Activated CD8-positive, alpha-beta memory T cell treated with anti-CD3 and anti-CD28 coated beads, Interleukin-2, amount 50 U/mL, for 48 hours (primary cell): ENCODE results near the gene TUBA1B.

Experiments
- DNase-seq: peaks from one replicate; pipeline ENCODE4 v3.0.0-alpha.2; 2020

Gene TUBA1B

GRCh38 chr12:49089821-49090773 is 41.1 kb downstream of the TUBA1B start:
- peak; percentile 74 for DNase-seq

GRCh38 chr12:49088932-49089330 is 42.3 kb downstream of the TUBA1B start:
- no peak for DNase-seq

- peak; percentile 84 for DNase-seq
Measured at GRCh38 chr12:49088150-49088931, 42.9 kb downstream of the TUBA1B start.

- DNase-seq = no peak
Measured at GRCh38 chr12:49086116-49086515, 45.1 kb downstream of the TUBA1B start.

- DNase-seq = no peak
Measured at GRCh38 chr12:49084438-49084837, 46.8 kb downstream of the TUBA1B start.

GRCh38 chr12:49079793-49080192 is 51.4 kb downstream of the TUBA1B start:
- no peak for DNase-seq
